Measurements from ENCODE around the gene GPR157.

The GPR157 gene

DNA sequence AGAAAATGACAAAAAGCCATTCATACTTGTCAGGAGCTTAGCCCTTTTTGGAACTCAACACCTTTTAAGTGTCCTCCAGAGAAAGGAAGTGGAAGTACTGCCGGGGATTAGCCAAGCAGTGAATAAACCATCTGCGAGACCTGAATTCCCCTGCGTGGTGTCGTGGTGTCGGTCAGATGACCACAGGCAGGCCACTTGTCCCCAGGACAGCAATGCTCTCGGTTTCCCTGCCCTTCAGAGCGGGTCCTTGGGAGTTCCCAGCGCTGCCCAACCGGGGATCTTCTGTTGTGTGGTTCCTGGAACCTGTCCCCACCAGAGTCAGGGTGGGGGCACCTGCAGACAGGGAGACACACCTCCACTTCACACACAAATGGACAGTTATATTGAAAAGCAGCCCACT lies 9.2 kb downstream of the GPR157 start:
- TF ChIP-seq POLR2AphosphoS5 (IDR thresholded peaks at IDR 0.05; ENCODE audit: low read depth, low read length) = no peak
- TF ChIP-seq SPI1 (IDR thresholded peaks at IDR 0.05; ENCODE audit: low read depth, low read length) = peak; percentile 93
- FAIRE-seq (peak; percentile 93), DNase-seq (ENCODE audit: insufficient read length, low spot score) (no peak)

GRCh38 chr1:9118186-9118585 lies 10.7 kb downstream of the GPR157 start:
- TF ChIP-seq PAX5 (IDR thresholded peaks at IDR 0.05; ENCODE audit: insufficient read depth, low read length, severe bottlenecking) (no peak), POLR2A (IDR thresholded peaks at IDR 0.05; ENCODE audit: low read depth, low read length) (no peak), POU2F2 (IDR thresholded peaks at IDR 0.05; ENCODE audit: low read depth, low read length) (no peak), TAF1 (IDR thresholded peaks at IDR 0.05; ENCODE audit: low read depth, low read length) (no peak), POLR2AphosphoS5 (IDR thresholded peaks at IDR 0.05; ENCODE audit: low read depth, low read length) (no peak), SPI1 (IDR thresholded peaks at IDR 0.05; ENCODE audit: low read depth, low read length) (no peak)
- DNase-seq (ENCODE audit: insufficient read length, low spot score) = no peak
- no peak for FAIRE-seq

- peak; percentile 68 for FAIRE-seq
- DNase-seq (ENCODE audit: insufficient read length, low spot score) = no peak
- no peak for TF ChIP-seq PAX5 (IDR thresholded peaks at IDR 0.05; ENCODE audit: insufficient read depth, low read length, severe bottlenecking)
- TF ChIP-seq POLR2AphosphoS5 (IDR thresholded peaks at IDR 0.05; ENCODE audit: low read depth, low read length) = no peak
- no peak for TF ChIP-seq POLR2A (IDR thresholded peaks at IDR 0.05; ENCODE audit: low read depth, low read length)
- TF ChIP-seq SPI1 (IDR thresholded peaks at IDR 0.05; ENCODE audit: low read depth, low read length) = no peak
- no peak for TF ChIP-seq TAF1 (IDR thresholded peaks at IDR 0.05; ENCODE audit: low read depth, low read length)
- TF ChIP-seq POU2F2 (IDR thresholded peaks at IDR 0.05; ENCODE audit: low read depth, low read length) = no peak
These were observed 13.3 kb downstream of the GPR157 start for GRCh38 chr1:9115351-9116205.

GRCh38 chr1:9112961-9113880 lies 15.7 kb downstream of the GPR157 start:
- DNase-seq (ENCODE audit: insufficient read length, low spot score) = no peak
- TF ChIP-seq POU2F2 (IDR thresholded peaks at IDR 0.05; ENCODE audit: low read depth, low read length) = no peak
- no peak for FAIRE-seq

- no peak for TF ChIP-seq TAF1 (IDR thresholded peaks at IDR 0.05; ENCODE audit: low read depth, low read length)
- TF ChIP-seq POLR2A (IDR thresholded peaks at IDR 0.05; ENCODE audit: low read depth, low read length) = no peak
- TF ChIP-seq POLR2AphosphoS5 (IDR thresholded peaks at IDR 0.05; ENCODE audit: low read depth, low read length) = no peak
- TF ChIP-seq SPI1 (IDR thresholded peaks at IDR 0.05; ENCODE audit: low read depth, low read length) = no peak
- TF ChIP-seq PAX5 (IDR thresholded peaks at IDR 0.05; ENCODE audit: insufficient read depth, low read length, severe bottlenecking) = no peak
- no peak for TF ChIP-seq POU2F2 (IDR thresholded peaks at IDR 0.05; ENCODE audit: low read depth, low read length)
- FAIRE-seq (peak; percentile 31), DNase-seq (ENCODE audit: insufficient read length, low spot score) (no peak)
These were observed 16.9 kb downstream of the GPR157 start for GRCh38 chr1:9111957-9112356.

- FAIRE-seq (no peak), DNase-seq (ENCODE audit: insufficient read length, low spot score) (no peak)
- TF ChIP-seq TAF1 (IDR thresholded peaks at IDR 0.05; ENCODE audit: low read depth, low read length) (no peak), POLR2AphosphoS5 (IDR thresholded peaks at IDR 0.05; ENCODE audit: low read depth, low read length) (no peak), PAX5 (IDR thresholded peaks at IDR 0.05; ENCODE audit: insufficient read depth, low read length, severe bottlenecking) (no peak), POU2F2 (IDR thresholded peaks at IDR 0.05; ENCODE audit: low read depth, low read length) (no peak), SPI1 (IDR thresholded peaks at IDR 0.05; ENCODE audit: low read depth, low read length) (no peak), POLR2A (IDR thresholded peaks at IDR 0.05; ENCODE audit: low read depth, low read length) (no peak)
These were observed 17.6 kb downstream of the GPR157 start for GRCh38 chr1:9111357-9111691.

DNA sequence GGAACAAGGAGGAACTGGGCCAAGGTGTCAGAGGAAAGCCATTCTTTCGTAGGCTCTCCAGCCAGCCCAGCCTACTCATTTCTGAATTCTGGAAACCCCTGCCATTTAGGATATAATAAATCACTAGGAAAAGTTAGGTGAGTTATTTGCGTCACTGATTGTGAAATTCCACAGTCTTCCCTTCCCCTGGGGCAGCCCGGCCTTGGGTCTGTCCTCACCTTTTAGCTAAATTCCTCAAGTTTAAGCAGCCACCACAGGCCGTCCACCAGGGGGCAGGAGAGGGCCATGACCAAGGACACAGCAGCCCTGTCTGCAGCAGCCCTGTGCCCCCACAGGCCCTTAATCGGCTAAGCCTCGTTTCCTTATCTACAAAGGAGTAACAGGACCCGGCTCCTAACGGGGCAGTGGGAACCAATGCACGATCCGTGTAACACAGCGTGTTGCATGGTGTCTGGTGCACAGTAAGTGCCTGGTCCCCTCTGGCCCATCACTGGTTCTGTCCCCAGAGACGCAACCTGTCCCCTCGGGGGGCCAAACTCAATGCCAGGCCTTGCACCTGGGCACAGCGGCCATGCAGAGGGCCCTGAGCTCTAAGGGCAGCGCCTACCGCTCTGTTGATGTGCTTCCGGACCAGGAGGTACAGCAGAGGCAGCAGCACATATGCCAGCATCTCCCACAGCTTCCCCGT lies 18.1 kb downstream of the GPR157 start:
- no peak for TF ChIP-seq TAF1 (IDR thresholded peaks at IDR 0.05; ENCODE audit: low read depth, low read length)
- no peak for TF ChIP-seq POLR2A (IDR thresholded peaks at IDR 0.05; ENCODE audit: low read depth, low read length)
- TF ChIP-seq POLR2AphosphoS5 (IDR thresholded peaks at IDR 0.05; ENCODE audit: low read depth, low read length) = no peak
- DNase-seq (ENCODE audit: insufficient read length, low spot score) (peak; percentile 78), FAIRE-seq (peak; percentile 92)

DNA sequence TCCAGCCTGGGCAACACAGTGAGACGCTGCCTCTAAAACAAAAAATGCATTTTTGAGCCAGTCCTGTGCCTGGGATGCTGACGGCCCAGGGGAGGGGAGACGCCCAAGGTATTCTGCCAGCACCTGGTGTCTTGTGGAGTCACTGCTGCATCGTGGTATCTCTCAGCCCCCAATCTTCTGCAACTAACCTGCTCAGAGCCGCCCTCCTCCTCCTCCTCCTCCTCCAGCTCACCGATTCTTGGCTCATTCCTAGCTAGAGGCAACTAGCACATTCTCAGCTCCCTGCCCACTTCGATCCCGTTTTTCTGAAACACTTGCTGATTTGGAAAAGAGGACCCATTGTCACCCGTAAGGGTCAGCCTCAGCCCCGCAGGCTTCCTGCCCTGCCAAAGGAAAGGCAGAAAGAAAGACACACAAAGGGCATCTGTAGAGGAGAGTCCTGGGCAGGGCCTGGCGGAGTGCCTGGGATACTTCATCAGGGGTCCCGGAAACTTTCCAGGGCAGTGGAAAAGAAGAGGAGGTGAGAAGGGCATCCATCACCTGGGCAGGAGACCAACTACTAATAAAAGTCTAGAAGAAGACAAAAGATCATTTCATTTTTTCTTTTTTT lies 20.7 kb downstream of the GPR157 start:
- no peak for DNase-seq (ENCODE audit: insufficient read length, low spot score)
- TF ChIP-seq PAX5 (IDR thresholded peaks at IDR 0.05; ENCODE audit: insufficient read depth, low read length, severe bottlenecking) = no peak
- no peak for TF ChIP-seq SPI1 (IDR thresholded peaks at IDR 0.05; ENCODE audit: low read depth, low read length)
- no peak for TF ChIP-seq POLR2A (IDR thresholded peaks at IDR 0.05; ENCODE audit: low read depth, low read length)
- no peak for TF ChIP-seq TAF1 (IDR thresholded peaks at IDR 0.05; ENCODE audit: low read depth, low read length)
- no peak for TF ChIP-seq POU2F2 (IDR thresholded peaks at IDR 0.05; ENCODE audit: low read depth, low read length)
- no peak for TF ChIP-seq POLR2AphosphoS5 (IDR thresholded peaks at IDR 0.05; ENCODE audit: low read depth, low read length)
- FAIRE-seq = no peak

DNA sequence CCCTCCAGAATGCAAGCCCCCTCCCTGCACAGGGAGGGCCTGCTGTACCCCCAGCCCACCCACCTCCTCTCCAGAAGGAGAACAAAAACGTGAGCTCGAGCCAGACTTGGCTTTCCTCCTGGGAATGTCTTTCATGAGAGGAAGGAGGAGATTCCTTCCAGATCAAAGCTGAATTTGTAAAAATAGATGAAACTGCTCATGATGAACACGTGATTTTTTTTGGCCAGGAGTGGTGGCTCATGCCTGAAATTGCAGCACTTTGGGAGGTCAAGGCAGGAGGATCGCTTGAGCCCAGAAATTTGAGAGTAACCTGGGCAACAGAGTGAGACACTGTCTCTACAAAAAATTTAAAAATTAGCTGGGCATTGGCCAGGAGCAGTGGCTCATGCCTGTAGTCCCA lies 21.8 kb downstream of the GPR157 start:
- no peak for FAIRE-seq

More for the DNA sequence above, 21.8 kb downstream of the GPR157 start:
- DNase-seq (ENCODE audit: insufficient read length, low spot score) = no peak
- TF ChIP-seq POLR2A (IDR thresholded peaks at IDR 0.05; ENCODE audit: low read depth, low read length) = no peak
- TF ChIP-seq PAX5 (IDR thresholded peaks at IDR 0.05; ENCODE audit: insufficient read depth, low read length, severe bottlenecking) = no peak
- TF ChIP-seq SPI1 (IDR thresholded peaks at IDR 0.05; ENCODE audit: low read depth, low read length) = no peak
- no peak for TF ChIP-seq POU2F2 (IDR thresholded peaks at IDR 0.05; ENCODE audit: low read depth, low read length)
- no peak for TF ChIP-seq POLR2AphosphoS5 (IDR thresholded peaks at IDR 0.05; ENCODE audit: low read depth, low read length)
- TF ChIP-seq TAF1 (IDR thresholded peaks at IDR 0.05; ENCODE audit: low read depth, low read length) = no peak
